Fibroblast of lung (primary cell): Measurements from ENCODE around the gene HTR1B. TPM values are rescaled to one million over a fixed set of nuclear protein-coding genes. Genes with fewer than 3 reads are reported as not detected.

Experiments
- DNase-seq, 2 donors: peaks; one replicate each; pipeline versions ENCODE4 v3.0.0 to v3.0.0-alpha.2; 2010; ENCODE audit warnings: low read depth in 2 of 2
- H2AFZ ChIP-seq: 2 replicates; pipeline ENCODE4 v1.5.1; 2012; ENCODE audit warnings: low read length, control low read depth, inconsistent platforms
- H3K27ac ChIP-seq: 2 replicates; pipeline ENCODE4 v1.5.1; 2011; ENCODE audit warnings: low read length, control low read depth; ENCODE audit not compliant: insufficient read depth
- H3K27me3 ChIP-seq: 2 replicates; pipeline ENCODE4 v1.5.1; 2011; ENCODE audit warnings: mild to moderate bottlenecking, low read length; ENCODE audit not compliant: control insufficient read depth, insufficient read depth
- H3K36me3 ChIP-seq: 2 replicates; pipeline ENCODE4 v1.5.1; 2011; ENCODE audit warnings: low read length; ENCODE audit not compliant: control insufficient read depth, insufficient read depth
- H3K4me1 ChIP-seq: 2 replicates; pipeline ENCODE4 v1.5.1; 2011; ENCODE audit warnings: low read length; ENCODE audit not compliant: control insufficient read depth, insufficient read depth; ENCODE audit errors: extremely low read depth
- H3K4me2 ChIP-seq: 2 replicates; pipeline ENCODE4 v1.5.1; 2011; ENCODE audit warnings: low read length, control low read depth; ENCODE audit not compliant: insufficient read depth; ENCODE audit errors: extremely low read depth
- H3K4me3 ChIP-seq, 4 experiments: fragments of 200-600 bp in 1 of 4; sonication (generic) in 1 of 4; replicated peaks in 1 of 4; 2 replicates each; pipeline ENCODE4 v1.5.1; 2011 to 2016; ENCODE audit warnings: low read length in 4 of 4, low read depth in 3 of 4, mild to moderate bottlenecking in 3 of 4, control low read depth in 2 of 4, inconsistent platforms in 1 of 4, mixed read lengths in 1 of 4; ENCODE audit not compliant: insufficient read depth in 1 of 4; ENCODE audit errors: control extremely low read depth in 1 of 4
- H3K79me2 ChIP-seq: 2 replicates; pipeline ENCODE4 v1.5.1; 2012; ENCODE audit warnings: mild to moderate bottlenecking, low read length, inconsistent platforms; ENCODE audit not compliant: control insufficient read depth, insufficient read depth
- H3K9ac ChIP-seq: 2 replicates; pipeline ENCODE4 v1.5.1; 2011; ENCODE audit warnings: mild to moderate bottlenecking, low read length, control low read depth; ENCODE audit not compliant: insufficient read depth
- H3K9me3 ChIP-seq: 2 replicates; pipeline ENCODE4 v1.5.1; 2012; ENCODE audit warnings: low read depth, low read length; ENCODE audit not compliant: control insufficient read depth, insufficient read depth
- H4K20me1 ChIP-seq: 2 replicates; pipeline ENCODE4 v1.5.1; 2011; ENCODE audit warnings: low read length; ENCODE audit not compliant: control insufficient read depth, insufficient read depth; ENCODE audit errors: extremely low read depth
- CTCF ChIP-seq, 2 donors: IDR thresholded peaks in 1 of 2; conservative IDR thresholded peaks in 1 of 2; 1 replicate in 1 of 2; 2 replicates in 1 of 2; pipeline ENCODE4 v1.5.1; 2011 to 2012; ENCODE audit warnings: low read length in 2 of 2, control low read depth in 1 of 2, inconsistent platforms in 1 of 2, low read depth in 1 of 2, mild to moderate bottlenecking in 1 of 2
- EZH2 ChIP-seq: IDR thresholded peaks from 2 replicates; pipeline ENCODE4 v1.5.1; 2012; ENCODE audit warnings: low read length, control low read depth, mild to moderate bottlenecking; ENCODE audit errors: missing control alignments
- polyA plus RNA-seq, 2 donors: library from polyadenylated mRNA; depleted of rRNA in 1 of 2; stranded (reverse) in 1 of 2; unstranded in 1 of 2; fragments of >200 nt; gene quantifications; 2 replicates each; pipeline ENCODE4 v1.2.1, GENCODE V29; 2011 to 2012; ENCODE audit warnings: missing spikeins in 1 of 2
- total RNA-seq: library from RNA; depleted of rRNA; stranded (reverse); fragments of >200 nt; gene quantifications from 2 replicates; pipeline ENCODE4 v1.2.1, GENCODE V29; 2014

HTR1B gene
- total and polyA plus RNA-seq, 2 donors (not counting 1 experiment from before 2014, with no cell fraction given), result 0.17 to 1.5 TPM

- Histone ChIP-seq H3K27ac (no peak overlapping the region), H3K79me2 (no peaks in the 10 kb centered on the region), H3K4me1 (no peaks in the 10 kb centered on the region), H3K27me3 (no peaks in the 10 kb centered on the region), H3K9ac (no peak overlapping the region), H2AFZ (no peak overlapping the region), H3K9me3 (no peaks in the 10 kb centered on the region), H4K20me1 (no peaks in the 10 kb centered on the region), H3K4me3 (no peak overlapping the region), H3K36me3 (no peaks in the 10 kb centered on the region), H3K4me2 (no peak overlapping the region)
- peak in 1 of 2 donors; percentile 34 for DNase-seq
- TF ChIP-seq EZH2 (no peak), CTCF (conservative IDR thresholded peaks at IDR 0.05 in 1 of 2, IDR thresholded peaks at IDR 0.05 in 1 of 2; ENCODE audit: low read depth in 1 of 2, low read length in 2 of 2) (no peak)
Observed at GRCh38 chr6:77502981-77503380, 39.7 kb upstream of the HTR1B start.

- TF ChIP-seq CTCF (conservative IDR thresholded peaks at IDR 0.05 in 1 of 2, IDR thresholded peaks at IDR 0.05 in 1 of 2; ENCODE audit: low read depth in 1 of 2, low read length in 2 of 2), result no peak
- TF ChIP-seq EZH2, result no peak
- Histone ChIP-seq H4K20me1 (no peaks in the 10 kb centered on the region), H3K36me3 (no peaks in the 10 kb centered on the region), H2AFZ (no peak overlapping the region), H3K27ac (no peak overlapping the region), H3K4me2 (no peak overlapping the region), H3K27me3 (no peaks in the 10 kb centered on the region), H3K79me2 (no peaks in the 10 kb centered on the region), H3K9me3 (no peaks in the 10 kb centered on the region), H3K9ac (no peak overlapping the region), H3K4me1 (no peaks in the 10 kb centered on the region), H3K4me3 (no peak overlapping the region)
- DNase-seq, result no peak
Observed at GRCh38 chr6:77492530-77492929, 29.2 kb upstream of the HTR1B start.

GRCh38 chr6:77487808-77488425 is 24.6 kb upstream of the HTR1B start:
- DNase-seq, result no peak
- no peaks in the 10 kb centered on the region for H3K4me1 ChIP-seq
- no peak overlapping the region for H3K27ac ChIP-seq
- no peaks in the 10 kb centered on the region for H4K20me1 ChIP-seq
- H3K79me2 ChIP-seq, result no peaks in the 10 kb centered on the region
- H2AFZ ChIP-seq, result no peak overlapping the region
- TF ChIP-seq EZH2 (no peak), CTCF (conservative IDR thresholded peaks at IDR 0.05 in 1 of 2, IDR thresholded peaks at IDR 0.05 in 1 of 2; ENCODE audit: low read depth in 1 of 2, low read length in 2 of 2) (no peak)
- H3K9me3 ChIP-seq, result no peaks in the 10 kb centered on the region
- no peak overlapping the region for H3K4me2 ChIP-seq
- no peak overlapping the region for H3K9ac ChIP-seq
- no peak overlapping the region for H3K4me3 ChIP-seq
- H3K36me3 ChIP-seq, result no peaks in the 10 kb centered on the region
- H3K27me3 ChIP-seq, result no peaks in the 10 kb centered on the region
